OCI-LY1 (cell line): ENCODE data around the gene C4A.

Experiments used
- EZH2 ChIP-seq: fragments of 200-600 bp; sonication (generic), shearing (Covaris generic); IDR thresholded peaks from 2 replicates; pipeline ENCODE4 v1.8.0; 2017; ENCODE audit warnings: borderline replicate concordance, mixed run types, mild to moderate bottlenecking, antibody characterized with exemption, low read length, moderate library complexity, mixed read lengths
- TF ChIP-seq, protein P1 (sequence below): fragments of 200-600 bp; sonication (generic), shearing (Covaris generic); IDR thresholded peaks from 2 replicates; pipeline ENCODE4 v1.5.1; 2017; ENCODE audit warnings: mild to moderate bottlenecking, antibody characterized with exemption, low read length, moderate library complexity, mixed read lengths

GRCh38 chr6:32046450-32047083, 64.7 kb downstream of the C4A start:
- TF ChIP-seq, protein P1, sequence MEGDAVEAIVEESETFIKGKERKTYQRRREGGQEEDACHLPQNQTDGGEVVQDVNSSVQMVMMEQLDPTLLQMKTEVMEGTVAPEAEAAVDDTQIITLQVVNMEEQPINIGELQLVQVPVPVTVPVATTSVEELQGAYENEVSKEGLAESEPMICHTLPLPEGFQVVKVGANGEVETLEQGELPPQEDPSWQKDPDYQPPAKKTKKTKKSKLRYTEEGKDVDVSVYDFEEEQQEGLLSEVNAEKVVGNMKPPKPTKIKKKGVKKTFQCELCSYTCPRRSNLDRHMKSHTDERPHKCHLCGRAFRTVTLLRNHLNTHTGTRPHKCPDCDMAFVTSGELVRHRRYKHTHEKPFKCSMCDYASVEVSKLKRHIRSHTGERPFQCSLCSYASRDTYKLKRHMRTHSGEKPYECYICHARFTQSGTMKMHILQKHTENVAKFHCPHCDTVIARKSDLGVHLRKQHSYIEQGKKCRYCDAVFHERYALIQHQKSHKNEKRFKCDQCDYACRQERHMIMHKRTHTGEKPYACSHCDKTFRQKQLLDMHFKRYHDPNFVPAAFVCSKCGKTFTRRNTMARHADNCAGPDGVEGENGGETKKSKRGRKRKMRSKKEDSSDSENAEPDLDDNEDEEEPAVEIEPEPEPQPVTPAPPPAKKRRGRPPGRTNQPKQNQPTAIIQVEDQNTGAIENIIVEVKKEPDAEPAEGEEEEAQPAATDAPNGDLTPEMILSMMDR = no peak
- TF ChIP-seq EZH2 = no peak
